K562 (cell line): ENCODE data around the gene DBNL. TPM values are rescaled to one million over a fixed set of nuclear protein-coding genes. Genes with fewer than 3 reads are reported as not detected.

Experiments
- ATAC-seq: fragments of 200-7000 bp; cut with Tn5 transposase; 3 replicates; pipeline ENCODE4 v1.9.1; 2020; ENCODE audit warnings: moderate library complexity
- BruUV-seq: library from RNA; stranded (reverse); fragments of 400-500 nt; replicated peaks from 2 replicates; lab custom pipeline; 2021; lab: Mats Ljungman, UMichigan
- CTCF ChIA-PET: fragments of 300-600 bp; formaldehyde crosslinking; extraction: SDS; loops from one replicate; lab custom pipeline; 2021; ENCODE audit warnings: low intra/inter-chr PET ratio; lab: Yijun Ruan, JAX
- POLR2A ChIA-PET: fragments of 300-600, 350-650 bp; sonication (Branson Sonifier 250); formaldehyde crosslinking; extraction: SDS; loops from one replicate; lab custom pipeline; 2021; ENCODE audit warnings: antibody characterized with exemption, inconsistent platforms; lab: Yijun Ruan, JAX
- DNase-seq, 4 experiments: peaks; one replicate each; pipeline versions ENCODE4 v3.0.0 to v3.0.0-alpha.2; 2011 to 2018; ENCODE audit warnings: low spot score in 3 of 4, mixed read lengths in 3 of 4; ENCODE audit errors: extremely low read depth in 1 of 4
- FAIRE-seq: peaks from 2 replicates; lab custom pipeline; 2011; peaks lifted over from hg19 to GRCh38; lab: Jason Lieb, UNC
- H2AFZ ChIP-seq: 2 replicates; pipeline ENCODE4 v1.6.0; 2011; ENCODE audit warnings: low read depth, low read length, control low read depth, inconsistent platforms
- H3K27ac ChIP-seq: fragments of 200-600 bp; 3 replicates; pipeline ENCODE4 v1.8.0; 2011; ENCODE audit warnings: low read depth, mild to moderate bottlenecking, control low read depth, inconsistent platforms, low read length, moderate library complexity, mixed read lengths; ENCODE audit errors: extremely low read depth
- H3K27me3 ChIP-seq, 2 experiments: fragments of 300-600 bp in 1 of 2; 2 replicates in 1 of 2; 3 replicates in 1 of 2; pipeline versions ENCODE4 v1.6.0 to v1.8.0; 2011; ENCODE audit warnings: inconsistent platforms in 2 of 2, low read length in 2 of 2, mild to moderate bottlenecking in 1 of 2, mixed read lengths in 1 of 2, moderate library complexity in 1 of 2; ENCODE audit not compliant: control insufficient read depth in 2 of 2, insufficient read depth in 2 of 2
- H3K36me3 ChIP-seq: fragments of 300-600 bp; 3 replicates; pipeline ENCODE4 v1.8.0; 2011; ENCODE audit warnings: mild to moderate bottlenecking, low read length, inconsistent platforms; ENCODE audit not compliant: control insufficient read depth, insufficient read depth
- H3K4me1 ChIP-seq, 2 experiments: fragments of 200-600 bp in 1 of 2; replicated peaks in 1 of 2; 2 replicates in 1 of 2; 3 replicates in 1 of 2; pipeline versions ENCODE4 v1.5.1 to v1.8.0; 2011; ENCODE audit warnings: inconsistent platforms in 2 of 2, low read length in 2 of 2, mild to moderate bottlenecking in 1 of 2, mixed read lengths in 1 of 2, moderate library complexity in 1 of 2; ENCODE audit not compliant: control insufficient read depth in 2 of 2, insufficient read depth in 2 of 2
- H3K4me2 ChIP-seq: 2 replicates; pipeline ENCODE4 v1.6.1; 2011; ENCODE audit warnings: low read length, control low read depth, inconsistent platforms, mixed read lengths; ENCODE audit not compliant: insufficient read depth
- H3K4me3 ChIP-seq: fragments of 200-600 bp; sonication (generic), shearing (Covaris generic); 2 replicates; pipeline ENCODE4 v1.5.1; 2016; ENCODE audit warnings: control low read depth, inconsistent platforms
- H3K79me2 ChIP-seq: fragments of 200-600 bp; 3 replicates; pipeline ENCODE4 v1.8.0; 2011; ENCODE audit warnings: low read length, inconsistent platforms; ENCODE audit not compliant: control insufficient read depth, insufficient read depth
- H3K9ac ChIP-seq, 2 experiments: 2 replicates each; pipeline versions ENCODE4 v1.6.0 to v1.6.1; 2011; ENCODE audit warnings: low read depth in 2 of 2, low read length in 2 of 2, control low read depth in 1 of 2, inconsistent platforms in 1 of 2, mild to moderate bottlenecking in 1 of 2, mixed read lengths in 1 of 2; ENCODE audit not compliant: insufficient read depth in 1 of 2
- H3K9me1 ChIP-seq: one replicate; pipeline ENCODE4 v1.6.0; 2011; ENCODE audit warnings: inconsistent platforms, mild to moderate bottlenecking, low read length, moderate library complexity; ENCODE audit not compliant: control insufficient read depth, insufficient read depth
- H3K9me3 ChIP-seq: replicated peaks from 2 replicates; pipeline ENCODE4 v1.5.1; 2011; ENCODE audit warnings: low read depth, low read length, inconsistent platforms; ENCODE audit not compliant: control insufficient read depth, insufficient read depth
- H4K20me1 ChIP-seq: replicated peaks from 2 replicates; pipeline ENCODE4 v1.6.1; 2011; ENCODE audit warnings: low read length, inconsistent platforms, mixed read lengths; ENCODE audit not compliant: control insufficient read depth, insufficient read depth
- ERF ChIP-seq: fragments of 450-650 bp; formaldehyde crosslinking; IDR thresholded peaks from 2 replicates; pipeline ENCODE4 v1.4.0; 2020; ENCODE audit warnings: mild to moderate bottlenecking, mixed read lengths
- HLTF ChIP-seq: fragments of 450-650 bp; IDR thresholded peaks from 2 replicates; pipeline ENCODE4 v1.6.1; 2016
- MGA ChIP-seq: fragments of 450-650 bp; IDR thresholded peaks from 2 replicates; pipeline ENCODE4 v1.6.1; 2016; ENCODE audit warnings: mild to moderate bottlenecking, moderate library complexity
- PML ChIP-seq: IDR thresholded peaks from 2 replicates; pipeline ENCODE4 v1.6.1; 2012; ENCODE audit warnings: low read length, inconsistent platforms
- RFX7 ChIP-seq: fragments of 250-450 bp; sonication (Bioruptor Pico); IDR thresholded peaks from 2 replicates; pipeline ENCODE4 v1.5.1; 2021; ENCODE audit warnings: mild to moderate bottlenecking
- XRCC4 ChIP-seq: IDR thresholded peaks from one replicate; pipeline ENCODE4 v1.6.1; 2011; ENCODE audit not compliant: insufficient read depth, insufficient read length; ENCODE audit errors: extremely low read depth
- ZBTB34 ChIP-seq: fragments of 250-450 bp; sonication (Bioruptor Pico); IDR thresholded peaks from 2 replicates; pipeline ENCODE4 v1.8.0; 2021; ENCODE audit warnings: mild to moderate bottlenecking, moderate library complexity
- ZNF133 ChIP-seq: fragments of 250-450 bp; sonication (Bioruptor Pico); IDR thresholded peaks from 2 replicates; pipeline ENCODE4 v1.4.0; 2020; ENCODE audit warnings: mild to moderate bottlenecking
- ZNF184 ChIP-seq: sonication (generic); formaldehyde crosslinking; IDR thresholded peaks from 2 replicates; pipeline ENCODE4 v1.5.0; 2020; ENCODE audit warnings: missing genetic modification reagents
- ZNF224 ChIP-seq: sonication (generic); formaldehyde crosslinking; IDR thresholded peaks from 2 replicates; pipeline ENCODE4 v1.8.0; 2022; ENCODE audit warnings: mild to moderate bottlenecking, missing genetic modification reagents
- ZNF274 ChIP-seq: IDR thresholded peaks from 2 replicates; pipeline ENCODE4 v1.6.1; 2011; ENCODE audit warnings: low read depth, mild to moderate bottlenecking, low read length, moderate library complexity, borderline replicate concordance
- WGBS: fragments of 100-300 bp; shearing (Covaris generic); methylation state at CpG from one replicate; pipeline ENCODE4 v1.1.6; 2016; ENCODE audit warnings: low coverage, mixed read lengths; ENCODE audit not compliant: insufficient coverage; ENCODE audit errors: missing lambda C conversion rate; 5-methylcytosine and 5-hydroxymethylcytosine counted together
- in situ Hi-C: fragments of 300-500 bp; cut with MboI; formaldehyde crosslinking; loops from 4 replicates; pipeline ENCODE4 v1.15.0; 2018; ENCODE audit warnings: inconsistent platforms, mixed read lengths
- intact Hi-C: fragments of 100-400 bp; cut with micrococcal nuclease; formaldehyde crosslinking; loops from 2 replicates; pipeline ENCODE4 v1.14.2; 2022
- polyA plus RNA-seq, 8 experiments: library from polyadenylated mRNA; depleted of rRNA in 4 of 8; stranded (reverse) in 5 of 8; unstranded in 3 of 8; fragments of >200 nt; fragmentation: Nextera tagmentation in 2 of 8; fragmentation: Illumina TruSeq in 1 of 8; extraction: Ambion mirVana in 2 of 8; extraction: Trizol in 1 of 8; gene quantifications; 2 replicates each; pipeline versions ENCODE4 v1.2.1 to v1.2.3, GENCODE V29; 2011 to 2014; ENCODE audit warnings: inconsistent platforms in 1 of 8, missing spikeins in 1 of 8
- total RNA-seq, 7 experiments: library from RNA; depleted of rRNA in 6 of 7; stranded (reverse); fragments of >200 nt in 6 of 7; fragmentation: Illumina TruSeq in 2 of 7; extraction: Trizol in 2 of 7; gene quantifications; 2 replicates each; pipeline versions ENCODE4 v1.2.1 to v1.2.3, GENCODE V29; 2011 to 2021; ENCODE audit warnings: low replicate concordance in 1 of 7

Gene DBNL
- total and polyA plus RNA-seq, 9 of the 15 experiments (the other 6 are each of a cell fraction or from before 2014, with no cell fraction given) = 1.9 to 65.1 (median 38.9) TPM

GRCh38 chr7:44109991-44110390 is 65.5 kb downstream of the DBNL start:
- Histone ChIP-seq H3K9me1 (peaks cover 9% of the 10 kb centered on the region), H3K4me3 (no peak overlapping the region), H2AFZ (no peak overlapping the region), H4K20me1 (peaks cover 27% of the 10 kb centered on the region), H3K4me1 (peaks cover 10 to 54% of the 10 kb centered on the region in 2 experiments; a peak in 4 of 5 replicates), H3K27me3 (peaks cover 11 to 46% of the 10 kb centered on the region in 2 experiments; a peak in 4 of 5 replicates), H3K36me3 (peaks cover 9% of the 10 kb centered on the region; the same call in 1 of the 3 replicates), H3K27ac (no peak overlapping the region), H3K9me3 (no peaks in the 10 kb centered on the region), H3K79me2 (no peaks in the 10 kb centered on the region), H3K4me2 (no peak overlapping the region), H3K9ac (no peak overlapping the region)
- intact Hi-C loops = no loop called here
- DNase-seq (no peak), FAIRE-seq (no peak), ATAC-seq (no peak)
- in situ Hi-C loops = no loop called here
- no TSS peak for BruUV-seq
- ChIA-PET CTCF (no interaction called here), POLR2A (no interaction called here)
- WGBS = 19% methylated on average over 9 of the region's 18 CpGs
- no peak for TF ChIP-seq ZNF133 (CRISPR knock-in tag)
- no peak for TF ChIP-seq ZBTB34 (CRISPR knock-in tag)
- TF ChIP-seq ZNF224 (CRISPR knock-in tag) = no peak
- TF ChIP-seq ZNF184 (CRISPR knock-in tag) = no peak
- no peak for TF ChIP-seq MGA
- TF ChIP-seq RFX7 (CRISPR knock-in tag) = no peak
- no peak for TF ChIP-seq HLTF
- TF ChIP-seq ZNF274 = no peak
- TF ChIP-seq PML = no peak
- no peak for TF ChIP-seq ERF
- TF ChIP-seq XRCC4 = no peak
